Testis (tissue), 2 donors: Measurements from ENCODE around the gene TGFA.

ENCODE experiments used
- POLR2A ChIP-seq: fragments of 450-650 bp; IDR thresholded peaks from one replicate; pipeline ENCODE4 v1.6.1; 2017; ENCODE audit warnings: antibody characterized with exemption, mild to moderate bottlenecking, moderate library complexity
- TF ChIP-seq, protein P1 (sequence below), 3 experiments: fragments of 450-650 bp in 2 of 3; fragments of 200-600 bp in 1 of 3; sonication (generic) in 1 of 3; IDR thresholded peaks; one replicate each; pipeline ENCODE4 v1.5.1; 2016 to 2019; ENCODE audit warnings: antibody characterized with exemption in 3 of 3, mild to moderate bottlenecking in 2 of 3, moderate library complexity in 1 of 3

DNA sequence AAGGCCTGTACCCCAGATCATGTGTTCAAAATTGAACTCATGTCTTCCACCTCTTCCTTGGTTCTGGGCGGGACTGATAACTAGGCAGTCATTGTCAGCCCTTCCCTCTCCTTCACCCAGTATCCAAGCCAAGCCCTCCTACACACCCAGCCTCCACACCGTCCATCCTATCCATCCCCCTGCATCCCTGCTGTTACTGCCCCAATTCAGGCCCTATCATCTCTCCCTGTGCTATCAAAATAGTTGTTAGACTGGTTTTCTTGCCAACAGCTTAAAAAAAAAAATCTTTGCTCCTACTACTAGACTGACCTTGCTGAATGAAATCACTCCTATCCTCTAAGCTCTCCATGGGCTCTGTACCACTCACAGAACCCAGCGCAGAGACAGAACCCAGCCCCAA lies 32.8 kb downstream of the TGFA start:
- TF ChIP-seq, protein P1, sequence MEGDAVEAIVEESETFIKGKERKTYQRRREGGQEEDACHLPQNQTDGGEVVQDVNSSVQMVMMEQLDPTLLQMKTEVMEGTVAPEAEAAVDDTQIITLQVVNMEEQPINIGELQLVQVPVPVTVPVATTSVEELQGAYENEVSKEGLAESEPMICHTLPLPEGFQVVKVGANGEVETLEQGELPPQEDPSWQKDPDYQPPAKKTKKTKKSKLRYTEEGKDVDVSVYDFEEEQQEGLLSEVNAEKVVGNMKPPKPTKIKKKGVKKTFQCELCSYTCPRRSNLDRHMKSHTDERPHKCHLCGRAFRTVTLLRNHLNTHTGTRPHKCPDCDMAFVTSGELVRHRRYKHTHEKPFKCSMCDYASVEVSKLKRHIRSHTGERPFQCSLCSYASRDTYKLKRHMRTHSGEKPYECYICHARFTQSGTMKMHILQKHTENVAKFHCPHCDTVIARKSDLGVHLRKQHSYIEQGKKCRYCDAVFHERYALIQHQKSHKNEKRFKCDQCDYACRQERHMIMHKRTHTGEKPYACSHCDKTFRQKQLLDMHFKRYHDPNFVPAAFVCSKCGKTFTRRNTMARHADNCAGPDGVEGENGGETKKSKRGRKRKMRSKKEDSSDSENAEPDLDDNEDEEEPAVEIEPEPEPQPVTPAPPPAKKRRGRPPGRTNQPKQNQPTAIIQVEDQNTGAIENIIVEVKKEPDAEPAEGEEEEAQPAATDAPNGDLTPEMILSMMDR (IDR thresholded peaks at IDR 0.05), result no peak
- TF ChIP-seq POLR2A, result no peak
